ENCODE measurements around the gene RABGAP1L.

- TF ChIP-seq POLR2A (IDR thresholded peaks at IDR 0.05; ENCODE audit: low read length) = no peak
- TF ChIP-seq GATA1 (IDR thresholded peaks at IDR 0.05; ENCODE audit: low read depth, low read length) = no peak
Observed at GRCh38 chr1:174680101-174680500, 520.8 kb downstream of the RABGAP1L start.

Measured in erythroblast (primary cell).